Stomach smooth muscle (tissue), 2 donors: ENCODE results near the gene HOXA7.

Experiments
- H3K27ac ChIP-seq: one replicate; pipeline ENCODE4 v1.7.0; 2013; ENCODE audit warnings: mild to moderate bottlenecking, low read length, inconsistent platforms
- H3K27me3 ChIP-seq, 2 donors: one replicate each; pipeline ENCODE4 v1.7.0; 2013; ENCODE audit warnings: low read length in 2 of 2; ENCODE audit not compliant: insufficient read depth in 2 of 2, control insufficient read depth in 1 of 2
- H3K36me3 ChIP-seq, 2 donors: one replicate each; pipeline ENCODE4 v1.7.0; 2013; ENCODE audit warnings: low read length in 2 of 2; ENCODE audit not compliant: control insufficient read depth in 2 of 2, insufficient read depth in 2 of 2
- H3K4me1 ChIP-seq: one replicate; pipeline ENCODE4 v1.7.0; 2013; ENCODE audit warnings: low read length; ENCODE audit not compliant: control insufficient read depth, insufficient read depth
- H3K4me3 ChIP-seq, 2 donors: one replicate each; pipeline ENCODE4 v1.7.0; 2013; ENCODE audit warnings: low read length in 2 of 2
- H3K9ac ChIP-seq, 2 donors: one replicate each; pipeline ENCODE4 v1.7.0; 2013; ENCODE audit warnings: low read length in 2 of 2, mild to moderate bottlenecking in 1 of 2
- H3K9me3 ChIP-seq, 2 donors: one replicate each; pipeline ENCODE4 v1.7.0; 2013; ENCODE audit warnings: low read length in 2 of 2; ENCODE audit not compliant: control insufficient read depth in 2 of 2
- donor health status: healthy.
- donor health status: Pancreatic carcinoma.

The HOXA7 gene

DNA sequence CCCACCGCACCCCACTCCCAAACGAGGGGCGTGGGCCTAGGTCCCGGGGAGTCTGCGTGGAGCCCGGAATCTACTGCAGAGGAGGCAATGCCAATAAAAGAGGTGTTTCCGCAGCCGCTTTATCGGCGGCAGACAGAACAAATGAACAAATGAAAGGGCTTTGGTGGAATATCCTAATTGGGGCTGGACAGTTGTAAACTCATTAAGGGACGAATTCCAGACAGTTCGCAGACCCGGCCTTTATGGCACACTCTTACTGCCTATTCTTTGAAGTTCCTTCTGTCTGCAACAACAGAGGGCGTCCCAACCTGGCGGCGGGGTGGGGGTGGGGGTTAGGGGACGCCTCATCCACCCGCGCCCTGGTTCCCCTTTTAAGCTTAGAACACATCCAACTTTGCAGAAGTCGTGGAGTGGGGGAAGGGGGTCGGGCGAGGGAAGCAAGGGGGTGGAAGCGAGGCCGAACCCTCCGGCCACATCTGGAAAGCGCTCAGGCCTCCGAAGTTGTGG, 4.8 kb upstream of the HOXA7 start:
- Histone ChIP-seq H3K27me3 (peaks cover 81 to 96% of the 10 kb centered on the region in 2 donors), H3K4me1 (peaks cover 32% of the 10 kb centered on the region), H3K9ac (peak overlapping the region in 1 of 2 donors; percentile 4), H3K27ac (no peak overlapping the region), H3K36me3 (no peaks in the 10 kb centered on the region), H3K4me3 (peak overlapping the region; percentile 52 to 76), H3K9me3 (no peaks in the 10 kb centered on the region)

DNA sequence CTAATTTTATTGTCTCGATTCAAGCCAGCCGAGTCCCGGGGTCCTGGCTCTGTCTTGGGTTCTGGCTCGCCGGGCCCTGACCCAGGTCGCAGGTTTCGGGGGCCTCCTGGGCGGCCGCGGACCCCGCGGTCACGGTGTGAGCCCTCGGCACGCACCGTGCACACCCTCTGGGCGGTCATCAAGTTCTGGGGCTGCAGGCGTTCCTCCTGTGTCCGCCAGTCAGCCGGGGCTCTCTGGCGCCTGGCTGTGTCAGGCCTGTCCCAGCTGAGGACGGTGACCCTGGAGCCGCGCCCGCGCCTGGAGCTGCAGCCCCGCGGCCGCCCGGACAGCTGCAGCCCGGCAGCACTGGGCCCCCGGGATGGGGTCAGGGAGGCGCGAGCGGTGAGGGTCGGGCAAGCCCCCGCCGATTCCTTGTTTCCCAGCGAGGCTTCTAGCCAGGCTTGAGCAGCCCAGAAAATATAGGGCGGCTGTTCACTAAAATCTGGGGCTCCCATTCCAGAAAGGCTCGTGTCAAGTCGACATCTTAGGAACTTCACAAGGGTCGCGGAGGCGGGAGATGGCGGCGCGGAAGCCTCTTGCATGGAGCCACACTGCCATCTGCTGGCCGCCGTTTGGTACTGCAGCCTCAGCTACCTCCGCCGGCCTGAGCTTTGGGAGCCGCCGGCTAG, 4.2 kb upstream of the HOXA7 start:
- H3K4me3 ChIP-seq: peak overlapping the region; percentile 52 to 76
- H3K4me1 ChIP-seq: peaks cover 36% of the 10 kb centered on the region
- no peak overlapping the region for H3K27ac ChIP-seq
- H3K9me3 ChIP-seq: no peaks in the 10 kb centered on the region
- peaks cover 79 to 96% of the 10 kb centered on the region in 2 donors for H3K27me3 ChIP-seq
- H3K9ac ChIP-seq: peak overlapping the region in 1 of 2 donors; percentile 4
- no peaks in the 10 kb centered on the region for H3K36me3 ChIP-seq

DNA sequence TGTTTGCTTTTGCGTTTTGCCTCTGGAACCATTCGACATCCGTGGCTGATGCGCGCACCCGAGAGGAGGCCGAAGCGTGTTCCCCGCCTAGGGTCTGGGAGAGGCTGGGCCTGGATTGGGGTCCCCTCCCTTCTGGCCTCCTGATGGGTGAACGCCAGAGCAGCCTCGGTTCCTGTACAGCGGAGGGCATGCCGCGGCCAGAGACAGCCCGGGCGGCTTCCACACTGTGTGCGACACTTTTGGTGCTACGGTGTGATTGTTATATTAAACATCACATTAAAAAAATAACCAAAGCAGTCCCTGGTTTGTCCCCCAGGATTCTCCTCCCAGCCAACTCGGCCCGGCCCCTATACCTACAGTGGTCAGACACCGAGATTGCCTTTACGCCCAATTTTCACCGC, 3.7 kb upstream of the HOXA7 start:
- H3K4me3 ChIP-seq: peak overlapping the region; percentile 52 to 76
- H3K27ac ChIP-seq: no peak overlapping the region
- H3K9me3 ChIP-seq: no peaks in the 10 kb centered on the region
- H3K9ac ChIP-seq: no peak overlapping the region
- H3K27me3 ChIP-seq: peaks cover 79 to 96% of the 10 kb centered on the region in 2 donors
- H3K4me1 ChIP-seq: peaks cover 40% of the 10 kb centered on the region
- no peaks in the 10 kb centered on the region for H3K36me3 ChIP-seq

DNA sequence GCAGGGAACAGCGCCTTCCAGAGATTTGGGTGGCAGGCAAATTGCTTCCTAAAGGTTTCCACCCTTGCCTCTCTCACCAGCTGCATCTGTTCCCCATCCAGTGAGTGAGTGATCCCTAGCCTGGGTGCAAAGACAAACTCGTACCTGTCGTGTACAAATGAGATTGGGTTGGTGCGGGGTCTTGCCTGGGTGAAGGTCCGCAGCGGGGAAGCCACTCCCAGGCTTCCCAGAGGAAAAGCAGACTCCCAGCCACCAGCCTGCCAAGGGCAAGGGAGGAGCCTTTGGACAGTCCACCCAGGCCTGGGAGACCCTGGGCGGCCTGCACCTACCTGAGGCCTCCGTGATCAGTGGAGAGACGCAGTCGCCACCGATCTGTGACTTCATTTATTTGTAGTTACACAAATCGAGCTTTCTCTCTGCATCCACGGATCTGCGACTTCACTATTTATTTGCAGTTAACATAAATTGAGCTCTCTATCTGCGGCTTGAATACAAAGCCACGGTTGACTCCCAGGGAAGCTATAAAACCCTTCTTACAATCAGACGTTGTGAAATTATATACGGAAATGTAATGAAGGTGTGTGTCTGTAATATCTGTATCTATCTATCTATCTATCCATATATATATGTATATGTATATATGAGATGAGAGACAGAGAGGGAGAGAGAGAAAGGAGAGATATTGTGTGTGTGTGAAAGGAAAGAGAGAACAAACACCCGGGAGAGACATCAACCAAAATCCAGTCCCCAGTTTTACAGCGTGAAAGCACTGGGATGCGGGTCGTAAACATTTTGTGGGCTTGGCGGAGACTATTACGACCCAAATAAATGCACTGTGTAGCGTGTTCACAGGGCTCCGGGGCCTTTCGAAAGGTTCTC, 3.0 kb upstream of the HOXA7 start:
- Histone ChIP-seq H3K27ac (no peak overlapping the region), H3K4me3 (no peak overlapping the region), H3K9ac (no peak overlapping the region), H3K9me3 (no peaks in the 10 kb centered on the region), H3K36me3 (no peaks in the 10 kb centered on the region), H3K4me1 (peaks cover 44% of the 10 kb centered on the region), H3K27me3 (peaks cover 79 to 96% of the 10 kb centered on the region in 2 donors)

GRCh38 chr7:27158436-27159265, 2.2 kb upstream of the HOXA7 start:
- H3K4me1 ChIP-seq: peaks cover 42% of the 10 kb centered on the region
- no peak overlapping the region for H3K9ac ChIP-seq
- no peaks in the 10 kb centered on the region for H3K9me3 ChIP-seq
- H3K4me3 ChIP-seq: no peak overlapping the region
- H3K27me3 ChIP-seq: peaks cover 79 to 96% of the 10 kb centered on the region in 2 donors
- no peak overlapping the region for H3K27ac ChIP-seq
- no peaks in the 10 kb centered on the region for H3K36me3 ChIP-seq

DNA sequence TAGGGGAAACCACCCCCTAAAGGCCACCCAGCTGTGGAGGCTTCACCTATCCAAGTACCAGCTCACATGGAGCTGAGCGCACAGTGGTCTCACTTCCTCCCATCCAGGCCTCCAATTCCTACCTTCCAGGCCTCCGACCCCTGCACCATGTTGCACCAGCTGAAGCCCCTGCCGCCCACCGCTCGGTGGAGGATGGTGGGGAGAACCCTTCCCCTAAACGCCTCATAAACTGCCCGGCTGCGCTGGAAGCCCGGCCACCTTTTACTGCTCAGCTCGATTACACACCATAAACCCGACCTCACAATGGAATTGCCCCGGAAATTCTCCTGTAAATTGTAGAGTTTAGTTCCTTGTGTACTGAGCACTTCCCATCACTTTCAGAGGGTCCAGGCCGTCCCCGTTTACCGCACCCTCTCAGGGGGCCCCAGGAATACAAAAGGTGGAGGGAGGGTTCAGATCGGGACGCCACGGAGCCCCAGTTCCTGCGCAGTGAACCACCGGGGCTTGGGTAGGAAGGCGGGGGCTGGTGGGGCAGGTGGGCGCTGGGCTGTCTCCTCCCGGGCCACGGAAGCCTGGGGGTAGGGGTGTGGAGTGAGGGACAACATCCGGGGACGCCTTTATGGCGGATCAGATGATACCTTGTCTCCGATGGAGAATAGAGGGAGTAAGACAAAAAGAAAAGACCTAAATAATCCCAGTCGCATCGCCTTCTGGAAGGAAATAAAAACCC, 1.4 kb upstream of the HOXA7 start:
- Histone ChIP-seq H3K4me3 (no peak overlapping the region), H3K27me3 (peaks cover 81 to 96% of the 10 kb centered on the region in 2 donors), H3K4me1 (peaks cover 42% of the 10 kb centered on the region), H3K36me3 (no peaks in the 10 kb centered on the region), H3K9me3 (no peaks in the 10 kb centered on the region), H3K27ac (no peak overlapping the region), H3K9ac (no peak overlapping the region)

GRCh38 chr7:27156916-27157701, 634 bp upstream of the HOXA7 start:
- no peak overlapping the region for H3K4me3 ChIP-seq
- H3K36me3 ChIP-seq: no peaks in the 10 kb centered on the region
- peaks cover 44% of the 10 kb centered on the region for H3K4me1 ChIP-seq
- H3K27me3 ChIP-seq: peaks cover 86 to 96% of the 10 kb centered on the region in 2 donors
- no peak overlapping the region for H3K9ac ChIP-seq
- no peak overlapping the region for H3K27ac ChIP-seq
- H3K9me3 ChIP-seq: no peaks in the 10 kb centered on the region

DNA sequence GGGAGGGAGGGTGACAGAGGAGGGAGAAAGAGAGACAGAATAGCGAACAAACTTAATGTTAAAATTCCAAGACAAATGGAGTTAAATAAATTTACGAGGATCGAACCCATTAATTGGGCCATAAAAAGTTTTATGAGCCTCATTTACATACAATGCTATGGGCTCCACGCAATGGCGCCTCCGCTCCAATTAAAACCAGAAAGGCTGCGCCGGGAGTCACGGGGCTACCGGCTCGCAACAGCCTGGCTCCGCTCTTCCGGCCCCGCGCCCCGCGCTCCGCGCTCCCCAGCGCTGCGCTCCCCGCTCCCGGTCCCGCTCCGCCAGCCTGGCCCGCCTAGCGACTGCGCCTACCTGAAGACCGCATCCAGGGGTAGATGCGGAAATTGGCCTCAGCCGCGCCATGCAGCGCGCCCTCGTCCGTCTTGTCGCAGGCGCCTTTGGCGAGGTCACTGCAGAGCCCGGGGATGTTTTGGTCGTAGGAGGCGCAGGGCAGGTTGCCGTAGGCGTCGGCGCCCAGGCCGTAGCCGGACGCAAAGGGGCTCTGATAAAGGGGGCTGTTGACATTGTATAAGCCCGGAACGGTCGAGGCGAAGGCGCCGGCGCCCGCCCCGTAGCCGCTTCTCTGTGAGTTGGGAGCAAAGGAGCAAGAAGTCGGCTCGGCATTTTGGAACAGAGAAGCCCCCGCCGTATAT, 513 bp downstream of the HOXA7 start:
- no peaks in the 10 kb centered on the region for H3K9me3 ChIP-seq
- H3K36me3 ChIP-seq: no peaks in the 10 kb centered on the region
- no peak overlapping the region for H3K9ac ChIP-seq
- no peak overlapping the region for H3K27ac ChIP-seq
- H3K27me3 ChIP-seq: peaks cover 91 to 99% of the 10 kb centered on the region in 2 donors
- H3K4me3 ChIP-seq: peak overlapping the region; percentile 8 to 47
- peaks cover 44% of the 10 kb centered on the region for H3K4me1 ChIP-seq
